ENCODE results near the gene LRP5.
A peak's percentile ranks its signal among the peaks of the same experiment; 100 is the strongest.

The LRP5 gene

DNA sequence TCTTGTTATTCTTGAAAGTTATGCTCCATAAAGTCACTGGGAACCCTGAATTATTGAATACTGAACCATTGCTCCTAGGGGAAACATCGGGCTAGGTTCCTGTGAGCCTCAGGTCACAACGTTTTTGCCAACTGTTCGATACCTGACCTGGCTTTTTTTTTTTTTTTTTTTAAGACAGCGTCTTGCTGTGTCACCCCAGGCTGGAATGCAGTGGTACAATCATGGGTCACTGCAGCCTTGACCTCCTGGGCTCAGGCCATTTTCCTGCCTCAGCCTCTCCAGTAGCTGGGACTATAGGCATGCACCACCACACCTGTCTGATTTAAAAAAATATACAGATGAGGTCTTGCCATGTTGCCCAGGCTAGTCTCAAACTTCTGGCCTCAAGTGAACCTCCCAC, 22.5 kb downstream of the LRP5 start:
- TF ChIP-seq, protein P1, sequence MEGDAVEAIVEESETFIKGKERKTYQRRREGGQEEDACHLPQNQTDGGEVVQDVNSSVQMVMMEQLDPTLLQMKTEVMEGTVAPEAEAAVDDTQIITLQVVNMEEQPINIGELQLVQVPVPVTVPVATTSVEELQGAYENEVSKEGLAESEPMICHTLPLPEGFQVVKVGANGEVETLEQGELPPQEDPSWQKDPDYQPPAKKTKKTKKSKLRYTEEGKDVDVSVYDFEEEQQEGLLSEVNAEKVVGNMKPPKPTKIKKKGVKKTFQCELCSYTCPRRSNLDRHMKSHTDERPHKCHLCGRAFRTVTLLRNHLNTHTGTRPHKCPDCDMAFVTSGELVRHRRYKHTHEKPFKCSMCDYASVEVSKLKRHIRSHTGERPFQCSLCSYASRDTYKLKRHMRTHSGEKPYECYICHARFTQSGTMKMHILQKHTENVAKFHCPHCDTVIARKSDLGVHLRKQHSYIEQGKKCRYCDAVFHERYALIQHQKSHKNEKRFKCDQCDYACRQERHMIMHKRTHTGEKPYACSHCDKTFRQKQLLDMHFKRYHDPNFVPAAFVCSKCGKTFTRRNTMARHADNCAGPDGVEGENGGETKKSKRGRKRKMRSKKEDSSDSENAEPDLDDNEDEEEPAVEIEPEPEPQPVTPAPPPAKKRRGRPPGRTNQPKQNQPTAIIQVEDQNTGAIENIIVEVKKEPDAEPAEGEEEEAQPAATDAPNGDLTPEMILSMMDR (IDR thresholded peaks at IDR 0.05; ENCODE audit: insufficient read depth, low read depth, low read length, missing control alignments), result no peak
- H3K4me3 ChIP-seq (ENCODE audit: low read length), result no peak overlapping the region
- DNase-seq (ENCODE audit: low read depth), result no peak

DNA sequence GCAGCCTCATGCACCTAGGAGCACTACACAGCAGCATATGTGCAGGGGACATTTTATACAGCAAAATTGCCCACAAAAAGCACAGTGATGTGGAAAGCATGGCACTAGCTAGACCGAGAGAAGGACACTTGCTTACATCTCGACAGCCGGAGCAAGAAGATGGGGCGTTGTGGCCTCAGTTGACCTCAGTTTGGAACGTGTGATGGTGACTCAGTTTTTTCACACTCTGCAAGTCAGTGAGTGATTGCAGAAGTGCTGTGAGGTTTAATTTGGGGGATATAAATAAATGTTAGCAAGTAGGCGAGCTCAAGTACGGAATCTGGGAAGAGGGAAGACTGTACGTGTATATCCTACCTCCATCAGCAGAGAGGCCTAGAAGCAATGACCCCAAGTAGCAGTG, 23.3 kb downstream of the LRP5 start:
- no peak overlapping the region for H3K4me3 ChIP-seq (ENCODE audit: low read length)
- no peak for DNase-seq (ENCODE audit: low read depth)
- TF ChIP-seq, protein P1 (IDR thresholded peaks at IDR 0.05; ENCODE audit: insufficient read depth, low read depth, low read length, missing control alignments), result no peak

DNA sequence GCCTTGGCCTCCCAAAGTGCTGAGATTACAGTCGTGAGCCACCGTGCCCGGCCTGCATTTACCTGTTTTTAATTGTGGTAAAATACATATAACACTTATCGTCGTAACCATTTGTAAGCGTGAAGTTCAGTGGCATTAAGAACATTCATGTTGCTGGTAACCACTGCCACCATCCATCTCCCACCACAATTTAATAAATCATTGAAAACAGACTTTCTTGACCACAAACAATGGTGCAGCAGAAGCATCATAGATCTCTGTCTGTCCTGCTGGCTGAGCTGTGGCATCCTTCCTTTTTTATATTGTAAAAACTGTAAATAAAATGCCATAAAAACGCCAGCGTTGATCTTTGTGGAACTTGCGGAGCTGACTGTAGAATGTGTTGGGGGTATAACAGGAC, 24.3 kb downstream of the LRP5 start:
- TF ChIP-seq, protein P1 (IDR thresholded peaks at IDR 0.05; ENCODE audit: insufficient read depth, low read depth, low read length, missing control alignments), result no peak
- no peak for DNase-seq (ENCODE audit: low read depth)
- no peak overlapping the region for H3K4me3 ChIP-seq (ENCODE audit: low read length)

DNA sequence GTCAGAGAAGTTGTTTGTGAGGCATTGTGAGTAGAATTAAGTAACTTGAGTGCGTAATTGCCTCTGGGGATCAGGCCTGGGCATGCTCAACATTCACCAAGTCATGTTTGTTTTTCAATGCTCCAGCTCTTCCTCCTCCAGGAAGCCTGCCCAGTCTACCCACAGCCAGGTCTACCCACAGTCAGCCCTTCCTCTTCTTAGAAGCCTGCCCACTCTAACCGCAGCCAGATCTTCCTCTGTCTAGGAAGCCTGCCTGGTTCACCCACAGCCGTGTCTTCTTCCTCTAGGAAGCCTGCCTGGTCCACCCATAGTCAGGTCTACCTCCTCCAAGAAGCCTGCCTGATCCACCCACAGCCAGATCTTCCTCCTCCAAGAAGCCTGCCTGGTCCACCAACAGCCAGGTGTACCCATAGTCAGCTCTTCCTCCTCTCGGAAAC, 25.0 kb downstream of the LRP5 start:
- DNase-seq (ENCODE audit: low read depth), result peak; percentile 93
- H3K4me3 ChIP-seq (ENCODE audit: low read length), result no peak overlapping the region
- TF ChIP-seq, protein P1 (IDR thresholded peaks at IDR 0.05; ENCODE audit: insufficient read depth, low read depth, low read length, missing control alignments), result no peak

DNA sequence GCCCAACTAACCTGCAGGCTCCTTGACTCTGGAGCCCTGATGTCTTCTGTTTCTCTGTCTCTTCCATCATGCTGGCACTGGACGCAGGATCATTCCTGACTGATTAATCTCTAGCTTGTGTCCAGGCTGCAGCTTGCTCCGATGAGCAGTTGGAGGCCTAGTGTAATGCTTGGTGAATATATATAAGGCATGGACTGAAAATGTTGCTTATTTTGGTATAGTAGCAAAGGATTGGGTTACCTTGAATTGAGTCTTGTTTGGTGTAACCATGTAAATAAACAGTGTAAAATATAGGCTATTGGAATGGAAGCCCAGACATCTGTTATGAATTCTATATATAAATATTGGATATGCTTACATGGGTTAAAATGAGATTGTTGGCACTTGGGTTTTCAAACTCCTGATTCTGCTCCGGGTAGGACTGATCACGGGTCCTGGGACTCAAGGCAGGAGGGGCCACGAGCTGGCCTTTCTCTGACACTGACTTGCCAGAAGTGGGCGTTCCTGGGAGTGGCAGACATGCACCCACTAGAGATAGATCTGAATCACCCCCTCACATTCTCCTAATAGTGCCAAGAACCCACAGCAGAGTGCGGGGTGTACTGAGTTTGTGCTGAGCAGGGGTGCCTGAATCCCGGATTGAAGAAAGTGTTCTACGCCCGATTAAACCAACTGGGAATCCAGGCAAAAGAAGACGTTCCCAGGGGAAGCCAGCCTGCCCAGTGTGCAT, 25.8 kb downstream of the LRP5 start:
- no peak overlapping the region for H3K4me3 ChIP-seq (ENCODE audit: low read length)
- DNase-seq (ENCODE audit: low read depth), result peak; percentile 93
- TF ChIP-seq, protein P1 (IDR thresholded peaks at IDR 0.05; ENCODE audit: insufficient read depth, low read depth, low read length, missing control alignments), result no peak

DNA sequence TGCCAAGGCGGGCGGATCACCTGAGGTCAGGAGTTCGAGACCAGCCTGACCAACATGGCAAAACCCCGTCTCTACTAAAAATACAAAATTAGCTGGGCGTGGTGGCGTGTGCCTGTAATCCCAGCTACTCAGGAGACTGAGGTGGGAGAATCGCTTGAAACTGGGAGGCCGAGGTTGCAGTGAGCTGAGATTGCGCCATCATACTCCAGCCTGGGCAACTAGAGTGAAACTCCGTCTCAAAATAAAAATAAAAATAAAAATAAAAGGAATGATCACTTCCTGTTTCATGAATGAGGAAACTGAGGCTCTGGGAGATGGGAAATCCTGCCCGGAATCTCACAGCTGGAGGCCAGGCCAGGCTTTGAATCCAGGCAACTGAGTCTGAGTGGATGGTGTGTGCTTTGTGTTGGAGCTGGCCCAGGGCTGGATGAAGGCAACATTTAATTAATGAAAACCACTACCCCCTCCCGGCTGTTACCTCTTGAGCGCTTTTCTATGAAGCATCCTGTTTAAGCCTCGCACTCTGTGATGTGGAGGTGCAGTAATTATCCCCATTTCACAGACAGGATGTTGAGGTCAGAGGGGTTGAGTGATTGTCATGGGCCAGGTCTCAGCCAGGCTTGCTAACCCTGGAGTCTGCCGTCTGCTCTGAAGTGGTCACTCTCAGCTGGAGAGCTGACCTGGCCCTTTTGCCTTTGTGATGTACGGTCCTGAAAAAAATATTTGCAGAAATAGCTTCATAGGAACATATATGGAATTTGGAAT, 27.8 kb downstream of the LRP5 start:
- DNase-seq (ENCODE audit: low read depth), result no peak
- H3K4me3 ChIP-seq (ENCODE audit: low read length), result no peak overlapping the region
- TF ChIP-seq, protein P1 (IDR thresholded peaks at IDR 0.05; ENCODE audit: insufficient read depth, low read depth, low read length, missing control alignments), result no peak

Data from epithelial cell of esophagus (primary cell).